ENCODE measurements around the gene GMPPA. TPM values are rescaled to one million over a fixed set of nuclear protein-coding genes. Genes with fewer than 3 reads are reported as not detected.

The GMPPA gene
- total and polyA plus RNA-seq, 4 donors = 17.0 to 135 (median 40.4) TPM

DNA sequence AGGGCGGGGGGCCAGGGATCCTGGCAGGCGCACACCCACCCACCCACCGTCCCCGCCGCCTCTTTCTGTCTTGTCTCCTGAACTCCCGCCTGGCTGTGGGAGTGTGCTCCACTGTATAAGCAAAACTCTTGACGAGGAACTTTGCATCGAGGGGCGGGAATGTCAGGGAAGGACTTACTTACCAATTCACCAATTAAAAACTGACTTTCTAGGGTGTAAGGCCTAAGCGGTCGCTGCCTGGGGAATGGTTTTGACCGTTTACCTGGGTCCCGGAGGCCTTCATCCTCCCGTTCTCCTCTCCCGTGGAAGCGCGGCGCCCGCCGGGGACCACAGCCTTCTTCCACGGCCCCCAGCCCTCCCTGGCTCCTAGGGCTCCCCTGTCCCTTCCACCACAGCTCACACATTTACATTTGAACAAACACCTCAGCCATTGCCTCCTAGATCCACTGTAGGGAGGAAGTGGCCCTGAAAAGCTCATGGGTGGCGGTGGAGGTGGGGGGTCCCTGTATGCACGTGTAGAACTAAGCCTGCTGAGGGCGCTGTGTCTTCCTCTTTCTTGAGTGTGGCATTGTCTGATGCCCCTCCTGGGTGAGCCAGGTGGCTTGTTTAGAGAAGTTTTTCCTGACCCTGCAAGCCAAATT is 24.5 kb downstream of the GMPPA start:
- WGBS, 2 donors = 51 to 55% methylated on average over 24 of the region's 24 CpGs
- Histone ChIP-seq H3K4me3 (ENCODE audit: low read length in 2 of 2) (no peak overlapping the region), H3K9me3 (ENCODE audit: control insufficient read depth, low read length) (no peaks in the 10 kb centered on the region), H3K4me1 (ENCODE audit: control insufficient read depth in 1 of 2, insufficient read depth in 2 of 2, low read length in 2 of 2) (no peaks in the 10 kb centered on the region), H3K27ac (ENCODE audit: low read depth in 1 of 2, low read length in 2 of 2) (no peak overlapping the region), H3K36me3 (ENCODE audit: control insufficient read depth in 1 of 2, insufficient read depth in 2 of 2, low read length in 1 of 2) (no peaks in the 10 kb centered on the region), H3K27me3 (ENCODE audit: control insufficient read depth in 1 of 2, insufficient read depth in 2 of 2, low read length in 1 of 2) (no peaks in the 10 kb centered on the region)
- DNase-seq (no peak), ATAC-seq (ENCODE audit: low FRiP score) (no peak)
- intact Hi-C loops (cut with DNase I) = no loop called here

DNA sequence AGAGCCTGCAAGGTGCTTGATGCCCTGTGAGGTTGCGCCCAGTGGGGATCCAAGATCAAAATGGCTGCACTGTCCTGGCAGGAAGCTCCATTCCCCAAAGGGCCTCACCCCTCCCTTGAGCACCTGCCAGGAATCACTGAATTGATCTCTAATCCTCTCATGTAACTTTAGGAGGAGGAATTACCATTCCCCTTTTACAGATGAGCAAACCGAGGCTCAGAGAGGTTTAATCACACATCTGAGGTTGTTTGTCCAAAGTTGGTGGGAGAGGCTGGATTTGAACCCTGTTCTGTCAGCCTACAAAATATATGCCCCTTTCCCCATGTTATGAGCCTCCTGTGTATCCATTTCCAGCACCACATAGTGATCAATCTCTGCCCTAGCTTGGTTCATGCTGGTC is 26.1 kb downstream of the GMPPA start:
- Histone ChIP-seq H3K27ac (ENCODE audit: low read depth in 1 of 2, low read length in 2 of 2) (no peak overlapping the region), H3K4me3 (ENCODE audit: low read length in 2 of 2) (no peak overlapping the region), H3K9me3 (ENCODE audit: control insufficient read depth, low read length) (no peaks in the 10 kb centered on the region), H3K27me3 (ENCODE audit: control insufficient read depth in 1 of 2, insufficient read depth in 2 of 2, low read length in 1 of 2) (no peaks in the 10 kb centered on the region), H3K36me3 (ENCODE audit: control insufficient read depth in 1 of 2, insufficient read depth in 2 of 2, low read length in 1 of 2) (no peaks in the 10 kb centered on the region), H3K4me1 (ENCODE audit: control insufficient read depth in 1 of 2, insufficient read depth in 2 of 2, low read length in 2 of 2) (no peaks in the 10 kb centered on the region)
- DNase-seq = no peak
- WGBS, 2 donors = 97 to 100% methylated on average over 2 of the region's 2 CpGs
- ATAC-seq (ENCODE audit: low FRiP score) = no peak
- intact Hi-C loops (cut with DNase I) = no loop called here

DNA sequence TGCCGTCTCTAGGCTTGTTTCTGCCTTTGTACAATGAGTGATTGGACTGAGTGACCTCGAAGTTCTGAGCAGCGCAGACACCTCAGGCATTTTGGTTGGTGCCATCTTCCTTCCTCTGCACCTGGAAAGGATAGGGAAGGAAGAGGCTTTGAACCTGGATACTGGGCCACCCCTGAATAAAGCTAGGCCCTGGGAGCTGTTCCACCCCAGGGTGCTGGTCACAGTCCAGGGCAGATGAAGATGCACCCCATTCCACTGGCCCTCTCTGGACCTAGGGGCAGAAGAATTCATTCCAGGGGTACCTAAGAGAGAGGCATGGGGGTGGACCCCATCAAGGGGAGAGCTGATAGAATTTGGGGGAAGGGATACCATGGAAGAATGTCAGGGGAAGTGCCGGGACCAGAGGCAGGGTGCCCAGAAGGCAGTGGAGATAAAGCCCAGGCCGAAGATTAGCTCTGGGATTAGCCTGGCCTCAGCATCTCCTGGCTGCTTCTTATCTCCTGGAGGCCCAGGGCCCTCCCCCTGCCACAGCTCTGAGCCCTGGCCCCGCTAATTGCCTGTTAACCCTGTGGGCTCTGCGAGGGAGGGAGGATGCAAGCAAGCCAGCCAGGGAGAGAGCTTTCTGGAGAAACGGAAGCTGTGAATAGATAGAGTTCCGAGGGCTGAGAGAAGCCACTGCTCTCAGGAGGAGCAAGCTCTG is 27.0 kb downstream of the GMPPA start:
- ATAC-seq (ENCODE audit: low FRiP score) = no peak
- intact Hi-C loops (cut with DNase I) = no loop called here
- Histone ChIP-seq H3K4me3 (ENCODE audit: low read length in 2 of 2) (no peak overlapping the region), H3K4me1 (ENCODE audit: control insufficient read depth in 1 of 2, insufficient read depth in 2 of 2, low read length in 2 of 2) (no peaks in the 10 kb centered on the region), H3K27me3 (ENCODE audit: control insufficient read depth in 1 of 2, insufficient read depth in 2 of 2, low read length in 1 of 2) (no peaks in the 10 kb centered on the region), H3K36me3 (ENCODE audit: control insufficient read depth in 1 of 2, insufficient read depth in 2 of 2, low read length in 1 of 2) (no peaks in the 10 kb centered on the region), H3K9me3 (ENCODE audit: control insufficient read depth, low read length) (no peaks in the 10 kb centered on the region), H3K27ac (ENCODE audit: low read depth in 1 of 2, low read length in 2 of 2) (no peak overlapping the region)
- WGBS, 2 donors = 62 to 65% methylated on average over 9 of the region's 9 CpGs
- DNase-seq = no peak

DNA sequence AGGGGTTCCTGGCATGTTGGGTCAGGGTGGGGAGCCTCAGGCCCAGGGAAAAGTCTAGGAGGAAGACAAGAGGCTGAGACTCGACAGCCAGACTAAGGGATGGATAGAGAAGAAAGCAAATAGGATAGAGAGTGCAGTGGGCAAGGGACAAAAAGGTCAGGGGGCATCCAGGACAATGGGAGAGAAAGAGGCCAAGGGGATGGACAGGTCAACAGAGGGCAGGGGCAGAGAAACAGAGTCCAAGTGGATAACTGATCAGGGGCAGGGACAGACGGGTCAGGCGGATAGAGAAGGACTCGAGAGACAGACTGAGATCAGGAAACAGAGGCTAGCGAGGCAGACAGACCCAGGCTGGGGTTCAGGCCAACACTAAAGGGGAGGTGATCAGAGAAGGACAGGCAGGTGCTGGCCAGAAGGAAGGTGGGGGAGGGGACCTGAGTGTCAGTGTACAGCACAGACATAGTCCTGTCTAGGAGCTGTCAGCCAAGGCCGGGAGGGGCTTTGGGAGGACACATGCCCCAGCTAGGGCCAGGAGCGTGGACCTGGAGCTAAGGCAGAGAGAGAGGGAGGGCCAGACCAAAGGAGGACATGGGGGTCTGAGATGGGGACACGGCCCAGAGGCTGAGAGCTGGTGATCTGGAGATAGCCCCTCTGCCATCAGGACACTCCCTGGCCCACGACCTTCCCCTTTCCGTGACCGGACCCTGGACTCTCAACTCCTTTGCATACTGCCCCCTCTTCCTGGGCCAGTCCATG is 27.8 kb downstream of the GMPPA start:
- no peaks in the 10 kb centered on the region for H3K36me3 ChIP-seq (ENCODE audit: control insufficient read depth in 1 of 2, insufficient read depth in 2 of 2, low read length in 1 of 2)

DNA sequence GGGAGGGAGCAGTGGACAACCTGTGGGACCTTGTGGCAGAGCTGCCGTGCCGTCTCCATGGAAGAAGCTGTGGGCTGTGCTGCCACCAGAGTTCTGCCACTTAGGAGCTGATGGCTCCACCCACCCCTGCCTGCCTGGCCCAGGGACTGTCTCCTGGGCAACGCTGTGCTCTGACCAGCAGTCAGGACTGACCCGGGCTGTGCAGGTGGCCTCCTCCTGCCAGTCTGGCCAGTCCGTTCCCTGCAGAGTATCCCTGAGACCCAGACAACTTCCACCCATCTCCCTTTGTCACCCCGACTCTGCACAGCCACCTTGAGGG is 28.3 kb downstream of the GMPPA start:
- H3K27ac ChIP-seq (ENCODE audit: low read depth in 1 of 2, low read length in 2 of 2) = no peak overlapping the region
- H3K9me3 ChIP-seq (ENCODE audit: control insufficient read depth, low read length) = no peaks in the 10 kb centered on the region
- WGBS, 2 donors = 24 to 31% methylated on average over 5 to 6 of the region's 6 CpGs
- no peak for DNase-seq
- intact Hi-C loops (cut with DNase I) = no loop called here
- ATAC-seq (ENCODE audit: low FRiP score) = no peak
- no peaks in the 10 kb centered on the region for H3K4me1 ChIP-seq (ENCODE audit: control insufficient read depth in 1 of 2, insufficient read depth in 2 of 2, low read length in 2 of 2)
- no peak overlapping the region for H3K4me3 ChIP-seq (ENCODE audit: low read length in 2 of 2)
- H3K36me3 ChIP-seq (ENCODE audit: control insufficient read depth in 1 of 2, insufficient read depth in 2 of 2, low read length in 1 of 2) = no peaks in the 10 kb centered on the region
- H3K27me3 ChIP-seq (ENCODE audit: control insufficient read depth in 1 of 2, insufficient read depth in 2 of 2, low read length in 1 of 2) = no peaks in the 10 kb centered on the region

More for the DNA sequence above, 27.8 kb downstream of the GMPPA start:
- DNase-seq (no peak), ATAC-seq (ENCODE audit: low FRiP score) (no peak)
- Histone ChIP-seq H3K9me3 (ENCODE audit: control insufficient read depth, low read length) (no peaks in the 10 kb centered on the region), H3K27ac (ENCODE audit: low read depth in 1 of 2, low read length in 2 of 2) (no peak overlapping the region), H3K4me1 (ENCODE audit: control insufficient read depth in 1 of 2, insufficient read depth in 2 of 2, low read length in 2 of 2) (no peaks in the 10 kb centered on the region), H3K27me3 (ENCODE audit: control insufficient read depth in 1 of 2, insufficient read depth in 2 of 2, low read length in 1 of 2) (no peaks in the 10 kb centered on the region), H3K4me3 (ENCODE audit: low read length in 2 of 2) (no peak overlapping the region)
- intact Hi-C loops (cut with DNase I) = no loop called here
- 72 to 79% methylated on average over 10 to 11 of the region's 11 CpGs for WGBS, 2 donors

DNA sequence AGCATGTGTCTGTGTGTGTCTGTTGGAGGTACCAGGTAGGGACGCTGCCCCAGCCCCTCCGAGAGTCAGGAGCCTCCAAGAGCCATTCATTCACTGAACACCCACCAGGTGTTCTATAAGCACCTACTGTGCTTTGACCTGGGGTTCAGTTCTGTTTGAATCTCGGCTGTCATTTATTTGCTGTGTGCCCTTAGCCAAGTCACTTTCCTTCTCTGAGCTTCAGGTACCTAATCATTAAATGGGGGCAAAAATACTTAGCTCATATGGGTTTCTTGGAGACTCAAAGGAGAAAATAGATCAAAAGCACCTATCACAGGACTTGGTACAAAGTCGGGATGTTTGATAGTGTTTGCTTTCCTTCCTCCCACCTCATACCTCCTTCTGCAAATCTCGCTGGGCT is 28.8 kb downstream of the GMPPA start:
- no peak for DNase-seq
- Histone ChIP-seq H3K36me3 (ENCODE audit: control insufficient read depth in 1 of 2, insufficient read depth in 2 of 2, low read length in 1 of 2) (no peaks in the 10 kb centered on the region), H3K9me3 (ENCODE audit: control insufficient read depth, low read length) (no peaks in the 10 kb centered on the region), H3K4me3 (ENCODE audit: low read length in 2 of 2) (no peak overlapping the region), H3K27ac (ENCODE audit: low read depth in 1 of 2, low read length in 2 of 2) (no peak overlapping the region), H3K27me3 (ENCODE audit: control insufficient read depth in 1 of 2, insufficient read depth in 2 of 2, low read length in 1 of 2) (no peaks in the 10 kb centered on the region), H3K4me1 (ENCODE audit: control insufficient read depth in 1 of 2, insufficient read depth in 2 of 2, low read length in 2 of 2) (no peaks in the 10 kb centered on the region)
- 67 to 68% methylated on average over 5 of the region's 5 CpGs for WGBS, 2 donors
- intact Hi-C loops (cut with DNase I) = no loop called here
- no peak for ATAC-seq (ENCODE audit: low FRiP score)

DNA sequence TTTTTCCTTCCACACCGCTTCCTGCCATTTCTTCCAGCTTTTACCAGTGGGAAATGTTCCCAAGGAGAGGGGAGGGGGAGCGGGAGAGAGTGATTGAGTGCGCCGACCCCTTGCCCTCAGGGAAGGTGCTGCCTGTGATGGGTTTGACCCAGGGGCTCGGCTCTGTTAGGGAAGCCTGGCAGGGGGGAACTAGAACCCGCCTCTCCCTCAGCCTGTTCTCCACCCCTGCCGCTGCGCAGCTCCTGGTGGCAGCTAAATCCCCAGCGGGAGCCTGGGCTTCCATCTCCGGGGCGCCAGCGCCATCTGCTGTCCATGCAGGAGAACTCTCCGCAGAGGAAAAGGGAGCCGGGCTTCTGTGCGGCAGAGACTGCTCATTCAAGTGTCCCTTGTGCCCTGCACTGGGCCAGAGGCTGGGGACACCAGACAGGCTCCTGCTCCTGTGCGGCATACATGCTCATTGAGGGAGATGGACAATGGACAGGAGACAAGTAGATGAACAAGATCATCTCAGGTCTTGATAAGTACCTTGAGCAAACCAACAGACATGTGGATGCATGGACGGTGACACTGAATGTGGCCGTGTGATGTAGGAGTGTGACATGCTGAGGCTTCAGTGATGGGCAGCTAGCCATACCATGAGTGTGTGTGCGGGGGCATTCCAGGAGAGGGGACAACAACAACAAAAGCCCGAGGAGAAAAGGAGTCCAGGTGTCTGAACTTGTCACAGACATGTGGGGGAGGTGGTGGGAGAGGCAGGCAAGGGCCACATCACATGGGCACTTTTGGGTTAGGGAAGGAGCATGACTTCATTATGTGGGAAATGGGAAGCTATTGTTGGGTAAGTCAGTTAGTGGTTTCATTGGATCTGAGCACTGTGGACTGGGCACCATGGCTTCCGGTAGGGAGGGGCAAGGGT is 31.6 kb downstream of the GMPPA start:
- H3K36me3 ChIP-seq (ENCODE audit: control insufficient read depth in 1 of 2, insufficient read depth in 2 of 2, low read length in 1 of 2) = no peaks in the 10 kb centered on the region
- H3K27me3 ChIP-seq (ENCODE audit: control insufficient read depth in 1 of 2, insufficient read depth in 2 of 2, low read length in 1 of 2) = no peaks in the 10 kb centered on the region
- no peak overlapping the region for H3K27ac ChIP-seq (ENCODE audit: low read depth in 1 of 2, low read length in 2 of 2)
- ATAC-seq (ENCODE audit: low FRiP score) (peak; percentile 92), DNase-seq (peak; percentile 91 to 97)
- no peaks in the 10 kb centered on the region for H3K9me3 ChIP-seq (ENCODE audit: control insufficient read depth, low read length)
- no peak overlapping the region for H3K4me3 ChIP-seq (ENCODE audit: low read length in 2 of 2)
- intact Hi-C loops (cut with DNase I) = loop anchor here in 1 of 2 donors (1.0 to 10.0 kb wide), 2 partner anchors 127 to 366 kb away; partner anchors contain the start of gene NHEJ1
- 10 to 16% methylated on average over 16 to 21 of the region's 21 CpGs for WGBS, 2 donors
- no peaks in the 10 kb centered on the region for H3K4me1 ChIP-seq (ENCODE audit: control insufficient read depth in 1 of 2, insufficient read depth in 2 of 2, low read length in 2 of 2)

DNA sequence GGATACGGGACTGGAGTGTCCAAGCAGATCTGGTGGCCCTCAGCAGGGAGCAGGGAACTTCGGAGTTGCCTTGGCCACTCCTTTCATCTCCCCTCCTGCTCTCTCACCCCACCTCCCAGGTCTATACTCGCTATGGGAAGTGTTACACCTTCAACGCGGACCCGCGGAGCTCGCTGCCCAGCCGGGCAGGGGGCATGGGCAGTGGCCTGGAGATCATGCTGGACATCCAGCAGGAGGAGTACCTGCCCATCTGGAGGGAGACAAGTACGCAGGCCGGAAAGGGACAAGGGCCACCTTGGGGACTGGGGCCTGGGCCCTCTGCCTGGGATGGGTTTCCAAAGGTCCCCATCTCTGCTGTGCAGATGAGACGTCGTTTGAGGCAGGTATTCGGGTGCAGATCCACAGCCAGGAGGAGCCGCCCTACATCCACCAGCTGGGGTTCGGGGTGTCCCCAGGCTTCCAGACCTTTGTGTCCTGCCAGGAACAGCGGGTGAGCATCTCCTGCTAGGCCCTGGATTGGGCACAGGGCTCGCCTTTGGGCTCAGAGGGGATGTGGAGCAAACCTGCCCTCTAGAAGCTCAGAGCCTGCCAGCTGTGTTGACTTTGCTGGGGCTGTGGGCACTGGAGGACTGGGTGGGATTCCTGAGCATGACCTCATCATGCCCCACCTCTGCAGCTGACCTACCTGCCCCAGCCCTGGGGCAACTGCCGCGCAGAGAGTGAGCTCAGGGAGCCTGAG is 33.1 kb downstream of the GMPPA start:
- WGBS, 2 donors = 87 to 88% methylated on average over 19 to 20 of the region's 20 CpGs
- intact Hi-C loops (cut with DNase I) = loop anchor here in 1 of 2 donors (10.0 kb wide), 1 partner anchor 367 kb away; the partner anchor contains the start of gene NHEJ1
- ATAC-seq (ENCODE audit: low FRiP score) (no peak), DNase-seq (no peak)
- Histone ChIP-seq H3K27me3 (ENCODE audit: control insufficient read depth in 1 of 2, insufficient read depth in 2 of 2, low read length in 1 of 2) (no peaks in the 10 kb centered on the region), H3K27ac (ENCODE audit: low read depth in 1 of 2, low read length in 2 of 2) (no peak overlapping the region), H3K36me3 (ENCODE audit: control insufficient read depth in 1 of 2, insufficient read depth in 2 of 2, low read length in 1 of 2) (no peaks in the 10 kb centered on the region), H3K4me3 (ENCODE audit: low read length in 2 of 2) (no peak overlapping the region), H3K4me1 (ENCODE audit: control insufficient read depth in 1 of 2, insufficient read depth in 2 of 2, low read length in 2 of 2) (no peaks in the 10 kb centered on the region), H3K9me3 (ENCODE audit: control insufficient read depth, low read length) (no peaks in the 10 kb centered on the region)
